GM12873 (cell line): ENCODE data around the gene PRKCA.

Experiments
- TF ChIP-seq, protein P1 (sequence below): IDR thresholded peaks from 2 replicates; pipeline ENCODE4 v1.5.1; 2012; ENCODE audit warnings: low read depth, mild to moderate bottlenecking, moderate library complexity, low read length, control low read depth; ENCODE audit not compliant: insufficient read depth; ENCODE audit errors: missing control alignments

Gene PRKCA

DNA sequence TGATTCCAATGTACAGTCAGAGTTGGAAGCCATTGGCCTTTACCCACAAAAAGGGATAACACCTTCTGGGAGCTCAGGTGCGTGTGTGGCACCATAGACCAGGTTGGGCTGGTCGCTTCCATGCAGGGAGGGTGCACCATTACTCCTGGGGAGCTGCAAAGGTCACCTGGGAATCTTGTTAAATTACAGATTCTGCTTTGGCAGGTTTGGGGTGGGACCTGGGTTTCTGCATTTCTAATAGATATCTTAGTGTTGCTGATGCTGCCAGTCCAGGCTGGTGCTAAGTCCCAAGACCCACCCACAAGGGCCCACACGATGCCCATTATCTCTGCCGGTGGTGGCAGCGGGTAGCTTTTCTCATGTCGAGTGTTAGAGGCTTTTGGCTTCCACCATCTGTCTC lies 384.2 kb downstream of the PRKCA start:
- TF ChIP-seq, protein P1, sequence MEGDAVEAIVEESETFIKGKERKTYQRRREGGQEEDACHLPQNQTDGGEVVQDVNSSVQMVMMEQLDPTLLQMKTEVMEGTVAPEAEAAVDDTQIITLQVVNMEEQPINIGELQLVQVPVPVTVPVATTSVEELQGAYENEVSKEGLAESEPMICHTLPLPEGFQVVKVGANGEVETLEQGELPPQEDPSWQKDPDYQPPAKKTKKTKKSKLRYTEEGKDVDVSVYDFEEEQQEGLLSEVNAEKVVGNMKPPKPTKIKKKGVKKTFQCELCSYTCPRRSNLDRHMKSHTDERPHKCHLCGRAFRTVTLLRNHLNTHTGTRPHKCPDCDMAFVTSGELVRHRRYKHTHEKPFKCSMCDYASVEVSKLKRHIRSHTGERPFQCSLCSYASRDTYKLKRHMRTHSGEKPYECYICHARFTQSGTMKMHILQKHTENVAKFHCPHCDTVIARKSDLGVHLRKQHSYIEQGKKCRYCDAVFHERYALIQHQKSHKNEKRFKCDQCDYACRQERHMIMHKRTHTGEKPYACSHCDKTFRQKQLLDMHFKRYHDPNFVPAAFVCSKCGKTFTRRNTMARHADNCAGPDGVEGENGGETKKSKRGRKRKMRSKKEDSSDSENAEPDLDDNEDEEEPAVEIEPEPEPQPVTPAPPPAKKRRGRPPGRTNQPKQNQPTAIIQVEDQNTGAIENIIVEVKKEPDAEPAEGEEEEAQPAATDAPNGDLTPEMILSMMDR, result no peak

DNA sequence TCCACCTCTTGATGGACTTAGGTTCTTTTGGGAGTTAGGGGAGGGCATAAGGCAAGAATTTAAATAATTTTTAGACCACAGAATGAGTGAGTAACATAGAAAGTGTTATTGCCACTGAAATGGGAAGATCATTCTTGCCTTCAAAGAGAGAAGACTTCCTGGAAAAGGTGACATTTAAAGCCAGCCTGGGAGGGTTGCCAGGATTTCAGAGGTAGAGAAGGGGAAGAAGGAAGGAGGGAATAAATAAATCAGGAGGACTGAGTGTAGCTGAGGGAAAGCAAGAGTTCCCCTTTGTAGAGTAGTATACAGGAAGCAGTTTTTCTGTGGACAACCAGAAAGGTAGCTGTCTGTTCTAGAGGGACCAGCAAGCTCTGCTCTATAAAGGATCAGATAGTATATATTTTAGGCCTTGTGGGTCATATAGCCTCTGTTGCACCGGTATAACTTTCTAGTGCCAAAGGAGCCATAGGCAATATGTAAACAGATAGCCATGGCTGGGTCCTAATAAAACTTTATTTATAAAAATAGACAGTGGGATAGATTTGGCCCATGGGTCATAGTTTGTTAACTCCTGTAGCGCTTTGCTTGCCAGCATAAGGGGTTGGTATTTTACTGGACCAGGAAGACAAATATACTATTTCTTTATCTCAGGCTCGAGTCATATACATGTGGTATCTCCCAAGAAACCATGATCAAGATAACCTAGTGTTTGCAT lies 385.3 kb downstream of the PRKCA start:
- TF ChIP-seq, protein P1, result no peak

DNA sequence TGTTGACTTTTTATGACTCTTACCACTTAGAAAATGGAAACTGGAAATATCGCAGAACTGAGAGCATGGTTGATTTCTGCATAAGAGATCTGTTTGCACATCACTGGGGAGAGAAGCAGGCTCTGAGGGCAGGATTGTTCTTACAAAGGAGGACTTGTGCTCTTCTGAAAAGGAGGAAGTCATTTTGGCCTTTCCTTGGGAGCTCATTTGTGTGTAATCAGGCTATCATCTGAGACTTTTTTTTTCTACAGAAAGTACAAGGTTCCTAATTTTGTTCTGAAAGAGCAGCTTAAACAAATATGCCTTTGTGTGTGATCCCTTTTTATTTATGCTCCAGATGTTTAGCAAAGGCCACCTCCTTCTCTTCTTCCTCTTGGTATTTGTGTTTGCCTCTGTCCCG lies 386.8 kb downstream of the PRKCA start:
- TF ChIP-seq, protein P1, result no peak

DNA sequence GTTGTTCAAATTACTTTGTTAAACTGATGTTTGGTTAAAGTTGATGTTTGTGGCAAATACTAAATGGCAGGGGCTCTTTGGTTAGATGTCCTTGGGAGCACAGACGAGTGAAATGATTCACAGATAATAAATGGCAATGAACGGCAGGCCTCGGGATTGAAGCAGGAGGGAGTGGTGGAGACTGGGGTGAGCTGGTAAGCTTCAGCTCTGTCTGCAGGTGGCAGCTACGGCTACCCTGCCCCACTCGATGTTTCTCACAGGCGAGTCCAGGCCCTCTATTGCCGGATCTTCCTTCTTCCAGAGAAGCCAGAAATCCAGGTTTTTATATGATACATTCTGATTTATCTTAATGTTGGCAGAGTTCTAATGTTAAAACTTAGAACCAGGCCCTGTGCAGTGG lies 387.8 kb downstream of the PRKCA start:
- TF ChIP-seq, protein P1, result no peak

DNA sequence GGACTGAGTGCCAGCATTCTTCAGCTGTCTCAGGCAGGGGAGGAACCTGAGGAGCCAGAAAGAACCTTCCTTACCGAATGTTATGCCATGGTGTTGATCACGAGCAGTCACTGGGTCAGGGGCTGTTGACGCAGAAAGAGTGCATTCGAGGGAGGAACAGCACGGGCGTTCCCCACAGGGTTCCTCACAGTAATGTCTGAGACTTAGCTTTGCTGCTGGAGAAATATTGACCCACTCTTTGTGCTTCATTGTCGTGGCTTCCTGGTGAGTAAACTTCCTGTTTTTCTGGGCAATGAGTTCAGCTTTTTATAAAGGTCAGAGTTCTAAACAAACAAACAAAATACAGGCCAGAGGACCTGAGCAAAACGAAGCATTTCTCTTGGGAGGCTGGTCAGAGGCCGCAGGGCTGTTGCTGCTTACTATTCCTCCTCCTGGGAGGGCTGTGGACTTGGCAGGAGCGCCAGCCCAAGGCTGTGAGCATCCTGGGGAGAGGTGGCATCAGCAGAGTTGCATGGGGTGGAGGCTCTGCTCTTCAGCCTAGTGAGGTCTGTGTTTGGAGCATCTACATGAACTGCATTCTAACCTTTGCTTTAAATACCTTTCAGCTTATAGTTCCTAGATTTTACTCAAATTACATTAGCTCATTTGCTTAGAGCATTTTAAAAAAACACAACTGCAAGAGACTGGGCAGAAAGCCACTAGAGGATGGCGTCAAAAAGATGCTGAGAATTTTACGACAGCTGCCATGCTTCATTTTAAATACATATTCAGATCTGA lies 389.4 kb downstream of the PRKCA start:
- TF ChIP-seq, protein P1, result no peak

DNA sequence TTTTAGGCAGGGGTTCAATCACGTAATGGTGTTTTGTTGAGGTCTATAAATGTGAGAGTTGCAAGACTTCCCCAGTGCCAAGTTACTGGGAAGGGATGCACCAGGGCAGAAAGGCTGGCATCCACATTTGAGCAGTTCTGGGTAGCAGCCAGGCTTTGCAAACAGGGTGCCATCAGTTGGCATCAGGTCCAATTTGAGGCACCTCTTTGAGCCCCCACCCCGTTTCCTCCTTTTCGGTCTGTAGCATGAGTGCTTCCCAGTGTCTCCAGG lies 389.9 kb downstream of the PRKCA start:
- TF ChIP-seq, protein P1, result no peak

DNA sequence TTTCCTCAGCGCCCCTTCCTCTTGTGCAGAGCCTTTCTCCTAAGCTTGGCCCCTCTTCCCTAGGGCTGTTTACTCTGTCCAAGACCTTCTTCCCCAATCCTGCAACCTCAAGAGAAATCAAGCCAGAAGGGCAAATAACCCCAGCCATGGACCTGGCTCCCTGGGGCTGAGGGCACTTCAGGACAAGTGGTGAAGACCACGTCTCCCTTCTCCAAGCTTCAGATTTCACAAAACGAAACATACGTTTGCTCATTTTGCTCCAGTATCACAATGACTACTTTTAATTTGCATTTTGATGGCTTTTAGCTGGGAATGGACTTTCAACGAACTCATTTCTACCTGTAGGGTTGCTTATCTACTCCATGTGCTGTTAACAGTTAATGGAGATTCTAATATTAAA lies 392.7 kb downstream of the PRKCA start:
- TF ChIP-seq, protein P1, result no peak
